GM21381 (cell line): ENCODE data around the gene RAB3C.
A peak's percentile ranks its signal among the peaks of the same experiment; 100 is the strongest.
"Not testable (repeated sequence)": the region's sequence is repeated elsewhere in the genome, so short reads cannot be mapped to it uniquely, and the experiment has no call there.

Experiments
- ATAC-seq: cut with Tn5 transposase; IDR thresholded peaks from one replicate; pipeline ENCODE4 v1.9.1; 2021; ENCODE audit warnings: mild to moderate bottlenecking, moderate library complexity; ENCODE audit not compliant: unreplicated experiment

Gene RAB3C, protein sequence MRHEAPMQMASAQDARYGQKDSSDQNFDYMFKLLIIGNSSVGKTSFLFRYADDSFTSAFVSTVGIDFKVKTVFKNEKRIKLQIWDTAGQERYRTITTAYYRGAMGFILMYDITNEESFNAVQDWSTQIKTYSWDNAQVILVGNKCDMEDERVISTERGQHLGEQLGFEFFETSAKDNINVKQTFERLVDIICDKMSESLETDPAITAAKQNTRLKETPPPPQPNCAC

GRCh38 chr5:58582803-58583491, at the start of gene RAB3C:
Gene RAB3C (plus strand): TSS chr5:58583075. CDS start chr5:58583209, 134 bp downstream.
- peak; percentile 100 for ATAC-seq

- not testable (repeated sequence) for ATAC-seq
These were observed 40.9 kb upstream of the RAB3C start for GRCh38 chr5:58541935-58542334.

DNA sequence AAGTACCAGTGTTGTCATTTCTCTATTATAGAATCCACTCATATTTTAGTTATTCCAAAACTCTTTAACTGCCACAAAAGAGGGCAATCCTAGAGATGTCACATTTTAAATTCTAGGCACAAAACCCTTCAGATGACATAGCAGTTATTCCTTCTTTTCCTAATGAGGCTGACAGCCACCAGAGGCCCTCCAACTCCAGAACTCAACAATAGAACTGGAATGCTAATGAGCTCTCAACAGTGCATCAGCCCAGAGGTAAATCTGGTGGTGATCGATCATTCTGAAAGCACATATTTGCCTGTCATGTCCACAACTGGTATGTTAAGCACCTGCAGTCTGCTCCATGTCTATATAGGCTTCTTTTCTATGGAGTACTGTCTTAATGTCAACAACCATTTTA, 40.2 kb upstream of the RAB3C start:
- no peak for ATAC-seq

- ATAC-seq = no peak
These were observed 39.2 kb upstream of the RAB3C start for GRCh38 chr5:58543723-58544122.

DNA sequence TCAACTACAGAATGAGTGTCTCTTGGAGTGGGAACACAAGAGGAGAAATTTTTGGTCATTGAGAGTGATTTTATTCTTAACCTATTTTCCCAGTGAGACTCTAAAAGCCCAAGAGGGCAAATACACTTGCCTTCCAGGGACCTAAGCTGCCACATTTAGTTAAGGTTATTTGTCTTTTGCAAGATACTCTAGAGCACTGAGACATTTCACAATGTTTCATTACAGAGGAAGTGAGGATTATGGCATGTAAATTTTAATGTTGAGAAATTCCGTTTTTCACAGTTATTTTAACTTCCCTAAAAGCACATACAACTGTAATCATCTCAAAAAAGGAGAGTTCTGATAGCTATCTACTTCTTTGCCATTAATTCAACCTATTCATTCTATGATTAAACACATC, 38.7 kb upstream of the RAB3C start:
- ATAC-seq = no peak

GRCh38 chr5:58544926-58545325, 37.9 kb upstream of the RAB3C start:
- ATAC-seq = no peak

DNA sequence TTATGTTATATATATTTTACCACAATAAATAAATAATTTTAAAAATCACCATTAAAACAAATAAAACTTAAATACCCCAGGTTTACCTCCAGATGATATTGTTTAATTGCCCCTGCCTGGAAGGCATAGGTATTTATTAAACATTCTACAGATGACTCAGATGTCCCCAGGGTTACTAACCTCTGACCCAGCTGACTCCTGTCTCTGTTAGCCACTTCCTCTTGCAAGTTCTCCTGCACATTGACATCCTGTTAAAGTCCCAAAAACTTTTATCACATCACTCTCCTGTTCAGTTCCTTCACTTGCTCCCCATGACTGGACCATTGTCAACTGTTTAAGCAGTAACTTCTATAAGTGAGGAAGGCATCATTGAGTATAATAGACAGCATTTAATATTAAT, 37.0 kb upstream of the RAB3C start:
- peak; percentile 99 for ATAC-seq

- ATAC-seq = no peak
These were observed 34.8 kb upstream of the RAB3C start for GRCh38 chr5:58548068-58548467.

- ATAC-seq = no peak
These were observed 31.4 kb upstream of the RAB3C start for GRCh38 chr5:58551492-58551891.

GRCh38 chr5:58557665-58558338, 25.1 kb upstream of the RAB3C start:
- not testable (repeated sequence) for ATAC-seq

DNA sequence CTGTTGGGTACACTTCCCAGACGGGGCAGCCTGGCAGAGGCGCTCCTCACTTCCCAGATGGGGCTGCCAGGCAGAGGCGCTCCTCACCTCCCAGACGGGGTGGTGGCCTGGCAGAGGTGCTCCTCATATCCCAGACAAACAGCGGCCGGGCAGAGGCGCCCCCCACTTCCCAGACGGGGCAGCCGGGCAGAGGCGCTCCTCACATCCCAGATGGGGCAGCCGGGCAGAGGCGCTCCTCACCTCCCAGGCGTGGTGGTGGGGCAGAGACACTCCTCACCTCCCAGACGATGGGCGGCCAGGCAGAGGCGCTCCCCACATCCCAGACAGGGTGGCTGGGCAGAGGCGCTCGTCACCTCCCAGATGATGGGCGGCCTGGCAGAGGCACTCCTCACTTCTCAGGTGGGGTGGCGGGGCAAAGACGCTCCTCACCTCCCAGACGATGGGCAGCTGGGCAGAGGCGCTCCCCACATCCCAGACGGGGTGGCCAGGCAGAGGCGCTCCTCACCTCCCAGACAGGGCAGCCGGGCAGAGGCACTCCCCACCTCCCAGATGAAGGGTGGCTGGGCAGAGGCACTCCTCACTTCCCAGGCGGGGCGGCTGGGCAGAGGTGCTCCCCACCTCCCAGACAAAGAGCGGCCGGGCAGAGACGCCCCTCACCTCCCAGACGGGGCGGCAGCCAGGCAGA, 19.7 kb upstream of the RAB3C start:
- ATAC-seq = not testable (repeated sequence)

- ATAC-seq = not testable (repeated sequence)
These were observed 18.6 kb upstream of the RAB3C start for GRCh38 chr5:58564043-58564832.

DNA sequence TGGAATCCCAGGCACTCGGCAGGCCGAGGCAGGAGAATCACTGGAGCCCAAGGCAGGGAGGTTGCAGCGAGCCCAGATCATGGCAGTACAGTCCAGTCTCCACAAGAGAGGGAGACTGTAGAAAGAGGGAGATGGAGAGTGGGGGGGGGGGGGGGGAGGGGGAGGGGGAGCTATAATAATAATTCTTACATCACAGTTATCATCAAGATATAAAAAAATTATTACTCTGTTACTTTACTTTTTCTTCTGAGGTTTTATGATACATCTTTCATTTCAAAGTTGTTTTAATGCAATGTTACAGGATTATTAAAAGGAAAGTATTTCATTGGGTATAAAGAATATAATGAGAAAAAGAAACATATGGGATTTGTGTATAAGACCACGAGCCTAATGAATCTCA, 17.8 kb upstream of the RAB3C start:
- no peak for ATAC-seq

DNA sequence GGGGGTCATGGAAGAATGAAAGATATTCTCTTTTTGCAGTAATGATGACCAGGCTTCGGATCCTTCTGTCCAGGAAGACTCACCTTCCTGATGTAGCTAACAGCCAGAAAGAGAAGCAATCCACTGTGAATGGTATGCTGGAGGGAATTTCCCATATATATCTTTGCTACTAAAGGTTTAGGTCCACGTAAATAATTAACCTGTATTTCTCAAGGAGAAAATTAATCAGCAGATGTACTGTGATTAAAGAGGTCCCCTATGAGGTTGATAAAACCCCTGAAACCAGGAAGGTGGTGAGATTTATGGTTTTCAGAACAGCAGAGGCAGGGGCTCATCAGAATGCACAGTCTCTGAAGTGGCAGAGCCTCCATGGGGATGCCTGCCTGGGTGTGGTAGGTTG, 11.4 kb upstream of the RAB3C start:
- ATAC-seq = no peak

- not testable (repeated sequence) for ATAC-seq
These were observed 9.9 kb upstream of the RAB3C start for GRCh38 chr5:58572973-58573372.

DNA sequence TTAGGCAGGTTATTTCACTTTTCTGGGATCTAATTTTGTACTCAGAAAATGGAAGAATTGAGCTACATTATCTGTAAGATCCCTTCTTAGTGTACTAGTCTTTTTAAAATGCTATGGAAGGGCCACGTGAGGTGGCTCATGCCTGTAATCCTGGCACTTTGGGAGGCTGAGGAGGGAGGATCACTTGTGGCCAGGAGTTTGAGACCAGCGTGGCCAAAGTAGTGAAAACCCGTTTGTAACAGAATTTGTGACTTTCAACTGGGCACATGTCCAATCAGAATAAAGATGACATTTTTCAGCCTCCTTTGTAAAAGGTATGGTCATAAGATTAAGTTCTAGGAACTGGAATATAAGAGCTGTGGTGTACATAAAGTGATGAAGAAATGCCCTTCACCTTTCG, 3.1 kb upstream of the RAB3C start:
- ATAC-seq = no peak

- peak; percentile 14 for ATAC-seq
These were observed 664 bp upstream of the RAB3C start for GRCh38 chr5:58582019-58582802.

DNA sequence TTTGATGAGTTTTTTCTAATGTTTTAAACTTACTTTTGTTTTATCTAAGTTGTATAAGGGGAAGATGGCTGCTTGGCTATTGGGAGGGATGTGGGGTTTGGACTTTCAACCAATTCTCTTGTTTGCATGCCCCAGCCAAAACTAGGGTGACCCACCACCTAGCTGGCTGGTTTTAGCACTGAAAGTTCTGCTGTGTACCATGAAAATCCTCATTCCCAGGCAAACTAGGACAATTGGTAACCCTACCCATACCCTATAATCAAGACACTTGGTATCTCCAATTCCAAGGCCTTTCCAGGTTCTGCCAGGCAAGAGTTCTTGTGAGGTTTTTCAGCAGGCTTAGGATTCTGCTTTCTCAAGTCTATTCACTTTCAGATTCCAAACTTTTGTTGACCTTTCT, 13.1 kb downstream of the RAB3C start:
- ATAC-seq = no peak

DNA sequence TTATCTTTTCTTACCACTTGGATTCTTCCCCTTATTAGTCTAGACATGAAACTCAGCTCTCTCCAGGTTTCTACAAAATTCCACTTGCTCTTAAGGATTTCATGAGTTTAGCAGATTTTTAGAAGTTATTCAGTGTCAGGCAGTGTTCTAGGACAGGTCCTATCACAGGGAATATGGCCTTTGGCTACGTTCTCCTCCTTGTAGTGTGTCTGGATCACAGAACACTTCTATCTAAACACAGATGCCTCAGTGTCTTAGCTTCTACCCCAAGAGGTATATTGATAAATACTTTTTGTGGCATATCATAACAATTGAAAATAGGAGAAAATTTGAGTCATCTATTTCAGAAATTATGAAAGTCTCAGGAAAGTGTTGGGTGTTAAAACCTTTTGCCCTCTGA, 15.6 kb downstream of the RAB3C start:
- ATAC-seq = no peak

DNA sequence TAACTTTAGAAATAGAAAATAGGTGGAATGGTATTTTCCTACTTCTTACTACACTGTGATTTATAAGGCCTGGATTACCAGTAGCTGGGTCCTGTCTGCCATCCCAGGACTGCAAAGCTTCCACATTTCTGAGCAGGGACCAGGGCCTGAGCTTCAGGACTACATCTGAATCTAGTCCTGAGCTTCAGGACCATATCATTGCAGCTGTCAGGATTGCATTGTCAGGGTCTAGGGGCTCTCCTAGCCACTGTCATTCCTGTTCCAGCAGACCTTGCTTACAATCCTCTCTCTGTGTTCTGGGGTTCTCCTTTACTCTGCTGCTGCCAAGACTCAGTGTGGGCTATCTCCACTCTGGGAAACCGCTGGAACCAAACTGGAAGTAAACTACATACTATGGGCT, 16.3 kb downstream of the RAB3C start:
- ATAC-seq = no peak
